Stimulated activated CD8-positive, alpha-beta memory T cell treated with anti-CD3 and anti-CD28 coated beads, Interleukin-7, amount 100 ng/mL, for 24 hours (primary cell): ENCODE results near the gene CCP110.

Experiments
- DNase-seq: peaks from one replicate; pipeline ENCODE4 v3.0.0-alpha.2; 2020; ENCODE audit warnings: low read depth

CCP110 gene

GRCh38 chr16:19555186-19555937 is 31.6 kb downstream of the CCP110 start, which contains the start of gene VPS35L:
TSS of gene VPS35L (plus strand) at chr16:19555703. CDS start at chr16:19555730, 27 bp downstream.
- peak; percentile 89 for DNase-seq

- no peak for DNase-seq
Observed at GRCh38 chr16:19555938-19556771, 32.4 kb downstream of the CCP110 start.

GRCh38 chr16:19559242-19559910 is 35.6 kb downstream of the CCP110 start:
- no peak for DNase-seq

- no peak for DNase-seq
Observed at GRCh38 chr16:19560078-19560477, 36.3 kb downstream of the CCP110 start.

- no peak for DNase-seq
Observed at GRCh38 chr16:19563377-19563776, 39.6 kb downstream of the CCP110 start.

- no peak for DNase-seq
Observed at GRCh38 chr16:19566362-19566761, 42.6 kb downstream of the CCP110 start.

- DNase-seq: no peak
Observed at GRCh38 chr16:19567560-19567959, 43.8 kb downstream of the CCP110 start.

GRCh38 chr16:19573997-19574396 is 50.3 kb downstream of the CCP110 start:
- no peak for DNase-seq

- DNase-seq: no peak
Observed at GRCh38 chr16:19574615-19575014, 50.9 kb downstream of the CCP110 start.

- no peak for DNase-seq
Observed at GRCh38 chr16:19578378-19578971, 54.7 kb downstream of the CCP110 start.

GRCh38 chr16:19582050-19582831 is 58.5 kb downstream of the CCP110 start:
- DNase-seq: no peak

- no peak for DNase-seq
Observed at GRCh38 chr16:19583665-19584300, 60.0 kb downstream of the CCP110 start.

- no peak for DNase-seq
Observed at GRCh38 chr16:19588661-19589060, 64.9 kb downstream of the CCP110 start.

GRCh38 chr16:19589106-19589505 is 65.4 kb downstream of the CCP110 start:
- no peak for DNase-seq

GRCh38 chr16:19589771-19590302 is 66.1 kb downstream of the CCP110 start:
- DNase-seq: no peak

GRCh38 chr16:19595043-19595767 is 71.5 kb downstream of the CCP110 start:
- no peak for DNase-seq

GRCh38 chr16:19598805-19599510 is 75.2 kb downstream of the CCP110 start:
- no peak for DNase-seq

- no peak for DNase-seq
Observed at GRCh38 chr16:19599968-19600716, 76.4 kb downstream of the CCP110 start.
